H1 (cell line): ENCODE data around the gene CPSF2. TPM values are rescaled to one million over a fixed set of nuclear protein-coding genes. Genes with fewer than 3 reads are reported as not detected.

ENCODE experiments used
- ASH2L ChIP-seq: fragments of 200-600, 300-600 bp; sonication (generic); IDR thresholded peaks from one replicate; pipeline ENCODE4 v1.7.1; 2017; ENCODE audit warnings: low read length
- CHD7 ChIP-seq: fragments of 300-600 bp; sonication (generic); IDR thresholded peaks from 2 replicates; pipeline ENCODE4 v1.7.1; 2012; ENCODE audit warnings: low read length, moderate library complexity, mild to moderate bottlenecking, inconsistent platforms; ENCODE audit not compliant: insufficient replicate concordance
- E2F6 ChIP-seq: IDR thresholded peaks from 2 replicates; pipeline ENCODE4 v1.6.1; 2012; ENCODE audit warnings: inconsistent platforms
- KDM5A ChIP-seq: fragments of 200-600 bp; IDR thresholded peaks from 2 replicates; pipeline ENCODE4 v1.7.1; 2012; ENCODE audit warnings: mild to moderate bottlenecking, low read length, inconsistent platforms, mixed read lengths
- MAFK ChIP-seq: IDR thresholded peaks from 2 replicates; pipeline ENCODE4 v1.6.1; 2012; ENCODE audit warnings: low read depth, mild to moderate bottlenecking, improper control_type of control experiment, low read length
- RFX5 ChIP-seq: IDR thresholded peaks from 2 replicates; pipeline ENCODE4 v1.6.1; 2011; ENCODE audit warnings: low read depth, low read length, improper control_type of control experiment, borderline replicate concordance
- SP1 ChIP-seq: IDR thresholded peaks from 2 replicates; pipeline ENCODE4 v1.6.1; 2011; ENCODE audit warnings: low read depth, low read length
- SRF ChIP-seq: IDR thresholded peaks from 2 replicates; pipeline ENCODE4 v1.6.1; 2011; ENCODE audit warnings: mild to moderate bottlenecking, low read depth, low read length, moderate library complexity
- TEAD4 ChIP-seq: IDR thresholded peaks from 2 replicates; pipeline ENCODE4 v1.6.1; 2012; ENCODE audit warnings: low read depth, low read length, inconsistent platforms, mixed read lengths
- polyA plus RNA-seq, 7 experiments: library from polyadenylated mRNA; depleted of rRNA in 3 of 7; stranded (reverse) in 5 of 7; unstranded in 2 of 7; fragments of >200 nt in 5 of 7; fragments of 200-250 nt in 2 of 7; gene quantifications; 1 replicate in 5 of 7; 2 replicates in 1 of 7; 4 replicates in 1 of 7; pipeline versions ENCODE4 v1.2.1 to v1.2.3, GENCODE V29; 2011 to 2013; ENCODE audit warnings: missing spikeins in 2 of 7, mixed read lengths in 2 of 7
- total RNA-seq: library from RNA; stranded (reverse); fragmentation: NEBNext Ultra II Directional; extraction: Animal tissue kit (Norgen Biotek cat#: 25700); gene quantifications from 2 replicates; pipeline ENCODE4 v1.2.1, GENCODE V29; 2021

Gene CPSF2
- total and polyA plus RNA-seq, 2 of the 8 experiments (the other 6 are each of a cell fraction or from before 2014, with no cell fraction given) = 11.3 to 130 TPM

GRCh38 chr14:92108345-92109254 is 13.2 kb upstream of the CPSF2 start (continued):
- no peak for TF ChIP-seq CHD7
- TF ChIP-seq SRF = no peak
- 0 out of 2 replicates have a peak, but pooled peaks have one; percentile 12 for TF ChIP-seq SP1
- no peak for TF ChIP-seq KDM5A
- peak; percentile 23 for TF ChIP-seq ASH2L
- no peak for TF ChIP-seq RFX5
- no peak for TF ChIP-seq MAFK
- no peak for TF ChIP-seq TEAD4
- no peak for TF ChIP-seq E2F6
